Karpas-422 (cell line): Measurements from ENCODE around the gene TUBB2B. TPM values are rescaled to one million over a fixed set of nuclear protein-coding genes. Genes with fewer than 3 reads are reported as not detected.

Experiments used
- DNase-seq: peaks from one replicate; pipeline ENCODE4 v3.0.0-alpha.2; 2015
- H2AFZ ChIP-seq: fragments of 200-600 bp; sonication (generic); 2 replicates; pipeline ENCODE4 v1.6.1; 2014; ENCODE audit warnings: antibody characterized with exemption, low read length, mixed read lengths
- H3K27ac ChIP-seq: fragments of 200-600 bp; sonication (generic); 2 replicates; pipeline ENCODE4 v1.5.1; 2014; ENCODE audit warnings: mild to moderate bottlenecking, low read length, moderate library complexity
- H3K27me3 ChIP-seq: fragments of 200-600 bp; sonication (generic); 2 replicates; pipeline ENCODE4 v1.6.1; 2014; ENCODE audit warnings: low read length, mixed read lengths
- H3K36me3 ChIP-seq: fragments of 200-600 bp; sonication (generic); 2 replicates; pipeline ENCODE4 v1.6.1; 2014; ENCODE audit warnings: low read length, mixed read lengths; ENCODE audit not compliant: insufficient read depth
- H3K4me1 ChIP-seq: fragments of 200-600 bp; sonication (generic); 2 replicates; pipeline ENCODE4 v1.6.1; 2014; ENCODE audit warnings: mild to moderate bottlenecking, low read length, mixed read lengths
- H3K4me2 ChIP-seq: fragments of 200-600 bp; sonication (generic); 2 replicates; pipeline ENCODE4 v1.6.1; 2014; ENCODE audit warnings: low read length, low read depth, mild to moderate bottlenecking; ENCODE audit not compliant: poor library complexity, severe bottlenecking
- H3K4me3 ChIP-seq: fragments of 200-600 bp; sonication (generic); 2 replicates; pipeline ENCODE4 v1.5.1; 2014; ENCODE audit warnings: mild to moderate bottlenecking, antibody characterized with exemption, low read length, mixed read lengths
- H3K79me2 ChIP-seq: fragments of 200-600 bp; sonication (generic); 2 replicates; pipeline ENCODE4 v1.6.1; 2014; ENCODE audit warnings: mild to moderate bottlenecking, low read length, mixed read lengths
- H3K9ac ChIP-seq: fragments of 200-600 bp; sonication (generic); 2 replicates; pipeline ENCODE4 v1.6.0; 2014; ENCODE audit warnings: low read length
- H3K9me2 ChIP-seq: fragments of 200-600 bp; sonication (generic), shearing (Covaris generic); replicated peaks from 2 replicates; pipeline ENCODE4 v1.6.0; 2014; ENCODE audit warnings: mild to moderate bottlenecking, low read length, moderate library complexity; ENCODE audit not compliant: insufficient read depth
- H3K9me3 ChIP-seq: fragments of 300-700, 200-600 bp; sonication (generic); 2 replicates; pipeline ENCODE4 v1.6.1; 2014; ENCODE audit warnings: low read length, mixed read lengths
- H4K20me1 ChIP-seq: fragments of 200-600 bp; sonication (generic); 2 replicates; pipeline ENCODE4 v1.6.1; 2014; ENCODE audit warnings: mild to moderate bottlenecking, antibody characterized with exemption, low read length, low read depth; ENCODE audit not compliant: insufficient read depth
- total RNA-seq: library from RNA; depleted of rRNA; stranded (reverse); fragments of >200 nt; shearing (Covaris generic); gene quantifications from 2 replicates; pipeline ENCODE4 v1.2.3, GENCODE V29; 2014; ENCODE audit warnings: low replicate concordance

The TUBB2B gene
- total RNA-seq, 1 experiment from 2014 or later, result 0.34 TPM

DNA sequence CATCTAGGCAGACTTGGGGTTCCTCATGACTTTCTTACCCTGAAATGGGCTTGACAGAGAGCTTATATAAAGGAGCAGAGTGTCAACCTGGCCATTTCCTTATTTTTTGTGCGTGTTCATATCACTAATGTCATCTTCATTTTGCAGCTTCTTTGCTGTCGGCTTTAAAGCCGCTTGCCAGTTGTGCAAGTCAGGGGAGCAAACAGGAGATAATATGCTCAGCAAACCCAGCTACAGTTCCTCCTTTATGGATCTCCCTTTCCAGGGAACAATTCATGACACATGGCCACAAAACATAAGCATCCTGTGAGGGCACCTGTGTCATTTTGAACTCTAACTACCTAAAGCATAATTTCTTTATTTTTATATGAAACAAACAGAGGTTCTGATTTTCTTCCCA, 6.5 kb upstream of the TUBB2B start:
- no peak overlapping the region for H3K4me2 ChIP-seq
- no peaks in the 10 kb centered on the region for H3K79me2 ChIP-seq
- no peaks in the 10 kb centered on the region for H3K27me3 ChIP-seq
- no peak for DNase-seq
- H3K4me3 ChIP-seq, result no peak overlapping the region
- no peaks in the 10 kb centered on the region for H4K20me1 ChIP-seq
- H3K4me1 ChIP-seq, result peaks cover 6% of the 10 kb centered on the region
- no peaks in the 10 kb centered on the region for H3K9me2 ChIP-seq
- H2AFZ ChIP-seq, result no peak overlapping the region
- H3K36me3 ChIP-seq, result no peaks in the 10 kb centered on the region
- no peak overlapping the region for H3K27ac ChIP-seq
- H3K9me3 ChIP-seq, result no peaks in the 10 kb centered on the region
- H3K9ac ChIP-seq, result no peak overlapping the region

DNA sequence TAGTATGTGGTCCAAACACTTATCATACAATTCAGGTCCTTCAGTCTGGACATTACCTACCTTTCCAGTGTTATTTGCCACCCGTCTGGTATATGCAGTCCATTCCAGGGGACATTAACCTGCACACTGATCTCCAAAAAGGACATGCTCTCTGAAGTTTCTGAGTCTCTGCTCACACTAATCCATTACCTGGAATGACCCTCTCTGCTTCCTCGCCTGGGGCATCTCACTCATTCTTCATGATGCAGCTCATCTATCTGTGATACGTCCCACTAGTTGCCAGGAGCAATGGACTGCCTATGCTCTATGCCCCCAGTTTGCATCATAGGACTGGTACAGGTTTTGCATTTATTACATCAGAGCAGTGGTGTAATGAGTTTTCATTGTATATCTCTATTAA, 5.9 kb upstream of the TUBB2B start:
- no peak overlapping the region for H3K27ac ChIP-seq
- no peaks in the 10 kb centered on the region for H3K27me3 ChIP-seq
- H3K79me2 ChIP-seq, result no peaks in the 10 kb centered on the region
- H3K4me3 ChIP-seq, result no peak overlapping the region
- no peak overlapping the region for H3K9ac ChIP-seq
- peaks cover 6% of the 10 kb centered on the region for H3K4me1 ChIP-seq
- H3K4me2 ChIP-seq, result no peak overlapping the region
- H3K9me2 ChIP-seq, result no peaks in the 10 kb centered on the region
- no peaks in the 10 kb centered on the region for H3K9me3 ChIP-seq
- H3K36me3 ChIP-seq, result no peaks in the 10 kb centered on the region
- no peak for DNase-seq
- no peaks in the 10 kb centered on the region for H4K20me1 ChIP-seq
- no peak overlapping the region for H2AFZ ChIP-seq

DNA sequence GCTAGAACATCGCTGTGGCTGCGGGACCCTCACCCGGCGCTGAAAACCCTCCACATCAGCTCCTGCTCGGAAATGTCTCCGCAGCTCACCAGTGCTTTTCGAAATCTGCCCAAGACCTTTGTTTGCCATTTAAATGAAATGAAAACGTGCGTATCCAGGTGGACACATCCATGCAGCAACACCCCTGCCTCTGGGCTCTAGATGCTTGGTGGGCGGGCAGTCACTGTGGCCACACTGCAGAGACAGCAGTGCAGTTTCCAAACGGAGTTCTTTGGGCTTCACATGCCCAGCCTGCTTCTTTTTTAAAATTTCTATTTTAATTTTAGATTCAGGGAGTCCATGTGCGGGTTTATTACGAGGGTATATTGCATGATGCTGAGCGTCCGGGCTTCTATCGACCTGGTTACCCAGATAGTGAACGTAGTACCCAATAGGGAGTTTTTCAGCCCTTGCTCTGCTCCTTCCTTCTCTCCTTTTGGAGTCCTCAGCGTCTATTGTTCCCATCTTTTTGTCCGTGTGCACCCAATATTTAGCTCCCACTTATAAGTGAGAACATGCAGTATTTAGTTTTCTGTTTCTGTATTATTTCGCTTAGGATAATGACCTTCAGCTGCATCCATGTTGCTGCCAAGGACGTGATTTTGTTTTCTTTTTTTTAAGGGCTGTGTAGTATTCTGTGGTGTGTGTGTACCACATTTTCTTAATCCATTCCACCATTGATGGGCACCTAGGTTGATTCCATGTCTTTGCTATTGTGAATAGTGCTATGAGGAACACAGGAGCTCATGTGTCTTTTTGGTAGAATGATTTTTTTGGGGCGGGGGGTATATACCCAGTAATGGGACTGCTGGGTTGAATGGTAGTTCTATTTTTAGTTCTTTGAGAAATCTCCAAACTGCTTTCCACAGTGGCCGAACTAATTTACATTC, 4.8 kb upstream of the TUBB2B start:
- H3K9me2 ChIP-seq, result no peaks in the 10 kb centered on the region
- no peak overlapping the region for H3K4me3 ChIP-seq
- H3K79me2 ChIP-seq, result no peaks in the 10 kb centered on the region
- H3K9ac ChIP-seq, result no peak overlapping the region
- no peaks in the 10 kb centered on the region for H3K36me3 ChIP-seq
- peaks cover 6% of the 10 kb centered on the region for H3K4me1 ChIP-seq
- H3K27ac ChIP-seq, result no peak overlapping the region
- no peak overlapping the region for H2AFZ ChIP-seq
- H3K9me3 ChIP-seq, result no peaks in the 10 kb centered on the region
- H3K4me2 ChIP-seq, result no peak overlapping the region
- H3K27me3 ChIP-seq, result no peaks in the 10 kb centered on the region
- DNase-seq, result no peak
- no peaks in the 10 kb centered on the region for H4K20me1 ChIP-seq

DNA sequence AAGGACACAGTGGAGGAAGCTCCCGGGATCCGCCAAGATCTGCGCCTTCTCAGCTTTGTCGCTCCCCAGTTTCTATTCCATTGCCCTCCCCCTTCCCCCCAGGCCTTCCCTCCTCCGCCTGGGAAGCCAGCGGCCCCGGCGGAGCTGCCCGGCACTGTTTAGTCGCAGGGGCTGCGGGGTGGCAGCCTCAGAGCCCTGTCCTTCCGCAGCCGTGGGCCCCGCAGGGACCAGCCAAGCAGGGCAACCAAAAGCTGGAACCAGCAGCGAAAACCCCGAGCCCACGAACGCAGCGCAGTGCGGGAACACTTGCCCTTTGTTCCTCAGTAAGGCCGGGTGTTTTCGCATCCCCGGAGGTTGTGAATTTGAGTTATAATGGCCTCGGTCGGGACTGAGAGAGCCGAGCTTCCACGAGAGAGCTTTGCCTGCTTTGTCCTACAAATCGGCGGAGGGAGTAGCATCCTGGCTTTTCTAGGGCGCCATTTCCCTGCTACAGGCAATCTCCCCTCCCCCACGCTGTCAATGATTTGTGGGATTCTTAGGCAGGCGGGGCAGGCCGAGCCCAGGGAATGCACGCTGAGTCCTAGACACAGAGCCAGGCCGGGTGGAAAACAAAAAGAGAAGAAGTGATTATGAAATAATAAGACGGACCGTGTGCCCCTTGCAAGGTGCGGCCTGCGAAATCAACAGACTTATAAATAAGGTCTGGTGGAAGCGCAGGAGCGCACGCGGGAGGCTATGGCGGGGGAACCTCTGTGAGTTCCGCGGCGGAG, 4.0 kb upstream of the TUBB2B start:
- peaks cover 6% of the 10 kb centered on the region for H3K4me1 ChIP-seq
- DNase-seq, result no peak
- no peaks in the 10 kb centered on the region for H4K20me1 ChIP-seq
- H3K9me2 ChIP-seq, result no peaks in the 10 kb centered on the region
- no peaks in the 10 kb centered on the region for H3K9me3 ChIP-seq
- no peaks in the 10 kb centered on the region for H3K27me3 ChIP-seq
- H3K79me2 ChIP-seq, result no peaks in the 10 kb centered on the region
- H3K4me2 ChIP-seq, result no peak overlapping the region
- no peak overlapping the region for H3K27ac ChIP-seq
- H2AFZ ChIP-seq, result no peak overlapping the region
- no peak overlapping the region for H3K4me3 ChIP-seq
- H3K9ac ChIP-seq, result no peak overlapping the region
- no peaks in the 10 kb centered on the region for H3K36me3 ChIP-seq

DNA sequence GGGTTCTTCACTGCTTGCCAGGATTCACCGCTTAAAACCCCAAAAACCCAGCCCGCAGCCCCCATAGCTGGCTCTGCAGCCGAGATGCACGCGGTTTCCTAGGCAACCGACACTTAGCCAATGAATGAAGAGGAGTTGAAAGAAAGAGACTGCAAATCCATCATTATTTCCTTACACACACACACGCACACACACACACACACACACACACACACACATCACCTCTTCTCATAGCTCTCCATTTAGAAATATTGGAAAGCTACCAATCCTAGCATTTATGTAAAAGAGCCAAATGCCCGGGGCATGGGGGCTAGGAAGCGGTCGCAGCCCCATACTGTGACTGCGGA, 3.4 kb upstream of the TUBB2B start:
- no peaks in the 10 kb centered on the region for H3K36me3 ChIP-seq
- H3K9me3 ChIP-seq, result no peaks in the 10 kb centered on the region
- H3K9ac ChIP-seq, result no peak overlapping the region
- H3K4me3 ChIP-seq, result no peak overlapping the region
- H3K27ac ChIP-seq, result no peak overlapping the region
- no peak overlapping the region for H3K4me2 ChIP-seq
- H4K20me1 ChIP-seq, result no peaks in the 10 kb centered on the region
- DNase-seq, result no peak
- peaks cover 6% of the 10 kb centered on the region for H3K4me1 ChIP-seq
- H3K9me2 ChIP-seq, result no peaks in the 10 kb centered on the region
- H3K27me3 ChIP-seq, result no peaks in the 10 kb centered on the region
- H2AFZ ChIP-seq, result no peak overlapping the region
- no peaks in the 10 kb centered on the region for H3K79me2 ChIP-seq

DNA sequence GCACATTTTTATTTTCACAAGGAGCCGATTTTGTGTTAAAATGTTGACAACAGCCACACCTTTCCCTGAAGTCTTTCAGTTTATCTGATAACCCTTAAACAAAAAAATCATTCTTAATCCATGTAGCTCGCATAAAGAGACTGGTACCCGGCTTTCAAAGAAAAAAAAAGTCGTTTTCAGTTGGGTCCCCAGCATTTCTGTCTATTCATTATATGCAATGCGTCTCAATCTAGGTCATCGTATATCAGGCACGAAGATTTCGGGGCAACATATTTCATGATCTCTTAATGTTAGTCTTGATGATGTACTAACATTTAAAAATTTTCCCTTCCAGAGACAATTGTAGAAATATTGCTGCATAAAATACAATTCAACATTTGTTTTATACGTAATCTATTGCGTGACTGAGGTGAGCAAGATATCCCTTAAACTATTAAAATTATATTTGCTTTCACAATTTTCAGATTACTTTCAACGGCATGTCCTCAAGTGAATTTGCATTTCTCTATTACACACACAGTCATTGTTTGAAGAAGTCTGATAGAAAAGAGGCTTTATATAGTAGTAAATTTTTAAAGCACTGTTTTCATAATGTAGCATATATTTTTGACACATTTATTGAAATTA, 2.9 kb upstream of the TUBB2B start:
- Histone ChIP-seq H3K9me2 (no peaks in the 10 kb centered on the region), H3K4me1 (peaks cover 1% of the 10 kb centered on the region), H3K4me2 (no peak overlapping the region), H3K36me3 (no peaks in the 10 kb centered on the region), H3K27ac (no peak overlapping the region), H3K9me3 (no peaks in the 10 kb centered on the region), H4K20me1 (no peaks in the 10 kb centered on the region), H3K79me2 (no peaks in the 10 kb centered on the region), H3K9ac (no peak overlapping the region), H2AFZ (no peak overlapping the region), H3K4me3 (no peak overlapping the region), H3K27me3 (no peaks in the 10 kb centered on the region)
- no peak for DNase-seq

DNA sequence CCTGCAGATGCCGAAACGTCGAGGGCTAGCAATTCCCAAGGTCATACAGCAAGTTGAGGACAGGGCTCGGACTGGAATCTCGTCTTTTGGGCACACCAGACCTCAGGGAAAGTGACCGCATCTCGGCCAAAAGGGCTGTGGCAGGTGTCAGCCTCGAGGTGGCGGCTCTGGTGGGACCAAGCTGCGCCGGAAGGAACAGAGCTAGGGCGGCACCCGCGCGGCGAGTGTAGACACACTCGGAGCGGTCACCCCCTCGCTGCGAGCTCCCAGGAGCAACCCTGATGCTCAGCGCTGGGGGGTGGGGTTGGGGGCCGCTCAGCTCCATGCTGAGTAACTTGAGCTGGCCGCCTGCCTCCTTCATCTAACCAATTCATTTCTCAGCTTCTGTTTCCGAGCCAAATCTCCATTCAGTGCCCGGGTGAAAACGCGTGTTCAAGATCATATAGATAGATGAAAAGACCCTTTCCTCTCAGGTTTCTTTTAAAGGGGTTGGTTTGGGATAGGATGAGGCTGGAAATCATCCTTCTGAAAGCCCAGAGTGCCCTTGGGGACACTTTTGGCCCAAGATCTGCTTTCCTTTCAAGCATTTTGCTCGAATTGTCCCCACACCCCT, 2.2 kb upstream of the TUBB2B start:
- no peak overlapping the region for H3K9ac ChIP-seq
- H2AFZ ChIP-seq, result no peak overlapping the region; the same call in 1 of the 2 replicates
- H4K20me1 ChIP-seq, result no peaks in the 10 kb centered on the region
- H3K4me2 ChIP-seq, result no peak overlapping the region
- H3K36me3 ChIP-seq, result no peaks in the 10 kb centered on the region
- no peak overlapping the region for H3K27ac ChIP-seq
- no peaks in the 10 kb centered on the region for H3K27me3 ChIP-seq
- no peaks in the 10 kb centered on the region for H3K9me2 ChIP-seq
- H3K4me1 ChIP-seq, result no peaks in the 10 kb centered on the region; the same call in 1 of the 2 replicates
- H3K79me2 ChIP-seq, result no peaks in the 10 kb centered on the region
- DNase-seq, result no peak
- no peaks in the 10 kb centered on the region for H3K9me3 ChIP-seq
- H3K4me3 ChIP-seq, result no peak overlapping the region
